K562 (cell line): ENCODE results near the gene GPR162. TPM values are rescaled to one million over a fixed set of nuclear protein-coding genes. Genes with fewer than 3 reads are reported as not detected.

Experiments
- ATAC-seq: fragments of 200-7000 bp; cut with Tn5 transposase; 3 replicates; pipeline ENCODE4 v1.9.1; 2020; ENCODE audit warnings: moderate library complexity
- Bru-seq: library from RNA; stranded (reverse); fragments of 400-500 nt; gene quantifications from one replicate; lab custom pipeline; 2021; lab: Mats Ljungman, UMichigan
- BruChase-seq, 2 experiments: library from RNA; stranded (reverse); fragments of 400-500 nt; gene quantifications; one replicate each; lab custom pipeline; 2021; lab: Mats Ljungman, UMichigan
- BruUV-seq: library from RNA; stranded (reverse); fragments of 400-500 nt; replicated peaks from 2 replicates; lab custom pipeline; 2021; lab: Mats Ljungman, UMichigan
- CTCF ChIA-PET: fragments of 300-600 bp; formaldehyde crosslinking; extraction: SDS; loops from one replicate; lab custom pipeline; 2021; ENCODE audit warnings: low intra/inter-chr PET ratio; lab: Yijun Ruan, JAX
- POLR2A ChIA-PET: fragments of 300-600, 350-650 bp; sonication (Branson Sonifier 250); formaldehyde crosslinking; extraction: SDS; loops from one replicate; lab custom pipeline; 2021; ENCODE audit warnings: antibody characterized with exemption, inconsistent platforms; lab: Yijun Ruan, JAX
- DNase-seq, 4 experiments: peaks; one replicate each; pipeline versions ENCODE4 v3.0.0 to v3.0.0-alpha.2; 2011 to 2018; ENCODE audit warnings: low spot score in 3 of 4, mixed read lengths in 3 of 4; ENCODE audit errors: extremely low read depth in 1 of 4
- FAIRE-seq: peaks from 2 replicates; lab custom pipeline; 2011; peaks lifted over from hg19 to GRCh38; lab: Jason Lieb, UNC
- H2AFZ ChIP-seq: 2 replicates; pipeline ENCODE4 v1.6.0; 2011; ENCODE audit warnings: low read depth, low read length, control low read depth, inconsistent platforms
- H3K27ac ChIP-seq: fragments of 200-600 bp; 3 replicates; pipeline ENCODE4 v1.8.0; 2011; ENCODE audit warnings: low read depth, mild to moderate bottlenecking, control low read depth, inconsistent platforms, low read length, moderate library complexity, mixed read lengths; ENCODE audit errors: extremely low read depth
- H3K27me3 ChIP-seq, 2 experiments: fragments of 300-600 bp in 1 of 2; 2 replicates in 1 of 2; 3 replicates in 1 of 2; pipeline versions ENCODE4 v1.6.0 to v1.8.0; 2011; ENCODE audit warnings: inconsistent platforms in 2 of 2, low read length in 2 of 2, mild to moderate bottlenecking in 1 of 2, mixed read lengths in 1 of 2, moderate library complexity in 1 of 2; ENCODE audit not compliant: control insufficient read depth in 2 of 2, insufficient read depth in 2 of 2
- H3K36me3 ChIP-seq: fragments of 300-600 bp; 3 replicates; pipeline ENCODE4 v1.8.0; 2011; ENCODE audit warnings: mild to moderate bottlenecking, low read length, inconsistent platforms; ENCODE audit not compliant: control insufficient read depth, insufficient read depth
- H3K4me1 ChIP-seq, 2 experiments: fragments of 200-600 bp in 1 of 2; replicated peaks in 1 of 2; 2 replicates in 1 of 2; 3 replicates in 1 of 2; pipeline versions ENCODE4 v1.5.1 to v1.8.0; 2011; ENCODE audit warnings: inconsistent platforms in 2 of 2, low read length in 2 of 2, mild to moderate bottlenecking in 1 of 2, mixed read lengths in 1 of 2, moderate library complexity in 1 of 2; ENCODE audit not compliant: control insufficient read depth in 2 of 2, insufficient read depth in 2 of 2
- H3K4me2 ChIP-seq: 2 replicates; pipeline ENCODE4 v1.6.1; 2011; ENCODE audit warnings: low read length, control low read depth, inconsistent platforms, mixed read lengths; ENCODE audit not compliant: insufficient read depth
- H3K4me3 ChIP-seq: fragments of 200-600 bp; sonication (generic), shearing (Covaris generic); 2 replicates; pipeline ENCODE4 v1.5.1; 2016; ENCODE audit warnings: control low read depth, inconsistent platforms
- H3K79me2 ChIP-seq: fragments of 200-600 bp; 3 replicates; pipeline ENCODE4 v1.8.0; 2011; ENCODE audit warnings: low read length, inconsistent platforms; ENCODE audit not compliant: control insufficient read depth, insufficient read depth
- H3K9ac ChIP-seq, 2 experiments: 2 replicates each; pipeline versions ENCODE4 v1.6.0 to v1.6.1; 2011; ENCODE audit warnings: low read depth in 2 of 2, low read length in 2 of 2, control low read depth in 1 of 2, inconsistent platforms in 1 of 2, mild to moderate bottlenecking in 1 of 2, mixed read lengths in 1 of 2; ENCODE audit not compliant: insufficient read depth in 1 of 2
- H3K9me1 ChIP-seq: one replicate; pipeline ENCODE4 v1.6.0; 2011; ENCODE audit warnings: inconsistent platforms, mild to moderate bottlenecking, low read length, moderate library complexity; ENCODE audit not compliant: control insufficient read depth, insufficient read depth
- H3K9me3 ChIP-seq: replicated peaks from 2 replicates; pipeline ENCODE4 v1.5.1; 2011; ENCODE audit warnings: low read depth, low read length, inconsistent platforms; ENCODE audit not compliant: control insufficient read depth, insufficient read depth
- H4K20me1 ChIP-seq: replicated peaks from 2 replicates; pipeline ENCODE4 v1.6.1; 2011; ENCODE audit warnings: low read length, inconsistent platforms, mixed read lengths; ENCODE audit not compliant: control insufficient read depth, insufficient read depth
- ETV1 ChIP-seq: fragments of 450-650 bp; conservative IDR thresholded peaks from 2 replicates; pipeline ENCODE4 v1.6.1; 2016; ENCODE audit warnings: missing genetic modification characterization, control low read depth, low read depth, missing compliant biosample characterization
- FOS ChIP-seq: IDR thresholded peaks from 3 replicates; pipeline ENCODE4 v1.6.1; 2011; ENCODE audit not compliant: insufficient read length; ENCODE audit errors: extremely low read depth
- HDAC2 ChIP-seq: fragments of 450-650 bp; IDR thresholded peaks from 2 replicates; pipeline ENCODE4 v1.6.1; 2016; ENCODE audit warnings: mild to moderate bottlenecking
- HEY1 ChIP-seq: fragments of 250-450 bp; sonication (Bioruptor Pico); IDR thresholded peaks from 2 replicates; pipeline ENCODE4 v1.5.0; 2020; ENCODE audit warnings: mild to moderate bottlenecking, moderate library complexity, borderline replicate concordance
- JUND ChIP-seq, 2 experiments: IDR thresholded peaks; 2 replicates in 1 of 2; 3 replicates in 1 of 2; pipeline ENCODE4 v1.6.1; 2011; ENCODE audit warnings: borderline replicate concordance in 2 of 2, low read depth in 2 of 2, low read length in 2 of 2, improper control_type of control experiment in 1 of 2, missing biosample characterization in 1 of 2, missing genetic modification characterization in 1 of 2, missing genetic modification reagents in 1 of 2
- MAZ ChIP-seq, 2 experiments: fragments of 450-650 bp in 1 of 2; sonication (generic) in 1 of 2; formaldehyde crosslinking; IDR thresholded peaks in 1 of 2; conservative IDR thresholded peaks in 1 of 2; 2 replicates each; pipeline versions ENCODE4 v1.4.0 to v1.5.0; 2020; ENCODE audit warnings: mild to moderate bottlenecking in 1 of 2, missing genetic modification reagents in 1 of 2
- MYNN ChIP-seq, 2 experiments: sonication (generic); formaldehyde crosslinking in 1 of 2; IDR thresholded peaks; 2 replicates each; pipeline versions ENCODE4 v1.5.0 to v1.6.1; 2016 to 2020; ENCODE audit warnings: antibody characterized with exemption in 1 of 2, missing genetic modification reagents in 1 of 2
- PTRF ChIP-seq: fragments of 450-650 bp; IDR thresholded peaks from 2 replicates; pipeline ENCODE4 v1.6.1; 2016; ENCODE audit warnings: mild to moderate bottlenecking, missing genetic modification characterization, missing compliant biosample characterization
- TAF1 ChIP-seq: IDR thresholded peaks from 2 replicates; pipeline ENCODE4 v1.6.1; 2011; ENCODE audit warnings: mild to moderate bottlenecking, low read length, moderate library complexity; ENCODE audit not compliant: insufficient read depth, control insufficient read depth, severe bottlenecking; ENCODE audit errors: extremely low read depth
- ZC3H8 ChIP-seq: fragments of 450-650 bp; IDR thresholded peaks from 2 replicates; pipeline ENCODE4 v1.6.1; 2017
- ZNF586 ChIP-seq: fragments of 450-650 bp; formaldehyde crosslinking; conservative IDR thresholded peaks from 2 replicates; pipeline ENCODE4 v1.4.0; 2020; ENCODE audit warnings: mild to moderate bottlenecking, moderate library complexity
- WGBS: fragments of 100-300 bp; shearing (Covaris generic); methylation state at CpG from one replicate; pipeline ENCODE4 v1.1.6; 2016; ENCODE audit warnings: low coverage, mixed read lengths; ENCODE audit not compliant: insufficient coverage; ENCODE audit errors: missing lambda C conversion rate; 5-methylcytosine and 5-hydroxymethylcytosine counted together
- in situ Hi-C: fragments of 300-500 bp; cut with MboI; formaldehyde crosslinking; loops from 4 replicates; pipeline ENCODE4 v1.15.0; 2018; ENCODE audit warnings: inconsistent platforms, mixed read lengths
- intact Hi-C: fragments of 100-400 bp; cut with micrococcal nuclease; formaldehyde crosslinking; loops from 2 replicates; pipeline ENCODE4 v1.14.2; 2022
- long read RNA-seq, 3 experiments: library from polyadenylated mRNA in 2 of 3; library from RNA in 1 of 3; unstranded in 2 of 3; stranded (forward) in 1 of 3; transcript quantifications; one replicate each; pipeline ENCODE4 v2.0.0, GENCODE V29; 2019 to 2022
- polyA minus RNA-seq, 3 experiments: library from RNA; depleted of rRNA, polyadenylated mRNA; stranded (reverse); fragments of >200 nt; gene quantifications; 2 replicates each; pipeline ENCODE4 v1.2.3, GENCODE V29; 2011
- polyA plus RNA-seq, 8 experiments: library from polyadenylated mRNA; depleted of rRNA in 4 of 8; stranded (reverse) in 5 of 8; unstranded in 3 of 8; fragments of >200 nt; fragmentation: Nextera tagmentation in 2 of 8; fragmentation: Illumina TruSeq in 1 of 8; extraction: Ambion mirVana in 2 of 8; extraction: Trizol in 1 of 8; gene quantifications; 2 replicates each; pipeline versions ENCODE4 v1.2.1 to v1.2.3, GENCODE V29; 2011 to 2014; ENCODE audit warnings: inconsistent platforms in 1 of 8, missing spikeins in 1 of 8
- total RNA-seq, 7 experiments: library from RNA; depleted of rRNA in 6 of 7; stranded (reverse); fragments of >200 nt in 6 of 7; fragmentation: Illumina TruSeq in 2 of 7; extraction: Trizol in 2 of 7; gene quantifications; 2 replicates each; pipeline versions ENCODE4 v1.2.1 to v1.2.3, GENCODE V29; 2011 to 2021; ENCODE audit warnings: low replicate concordance in 1 of 7
- TF ChIP-seq, protein P1 (sequence below): sonication (generic); formaldehyde crosslinking; IDR thresholded peaks from 2 replicates; pipeline ENCODE4 v1.8.0; 2022; ENCODE audit warnings: missing genetic modification reagents, mild to moderate bottlenecking, moderate library complexity, borderline replicate concordance

Gene GPR162, protein sequence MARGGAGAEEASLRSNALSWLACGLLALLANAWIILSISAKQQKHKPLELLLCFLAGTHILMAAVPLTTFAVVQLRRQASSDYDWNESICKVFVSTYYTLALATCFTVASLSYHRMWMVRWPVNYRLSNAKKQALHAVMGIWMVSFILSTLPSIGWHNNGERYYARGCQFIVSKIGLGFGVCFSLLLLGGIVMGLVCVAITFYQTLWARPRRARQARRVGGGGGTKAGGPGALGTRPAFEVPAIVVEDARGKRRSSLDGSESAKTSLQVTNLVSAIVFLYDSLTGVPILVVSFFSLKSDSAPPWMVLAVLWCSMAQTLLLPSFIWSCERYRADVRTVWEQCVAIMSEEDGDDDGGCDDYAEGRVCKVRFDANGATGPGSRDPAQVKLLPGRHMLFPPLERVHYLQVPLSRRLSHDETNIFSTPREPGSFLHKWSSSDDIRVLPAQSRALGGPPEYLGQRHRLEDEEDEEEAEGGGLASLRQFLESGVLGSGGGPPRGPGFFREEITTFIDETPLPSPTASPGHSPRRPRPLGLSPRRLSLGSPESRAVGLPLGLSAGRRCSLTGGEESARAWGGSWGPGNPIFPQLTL
- 1.5 and 4.5 TPM in 2 replicates for total RNA-seq (2011; cell fraction: chromatin; rRNA removed; ENCODE audit: low replicate concordance)
- total RNA-seq (2011; cell fraction: nucleolus; rRNA removed): 2.9 and 5.0 TPM in 2 replicates
- 1.9 and 2.9 TPM in 2 replicates for total RNA-seq (2011; cell fraction: nucleoplasm; rRNA removed)
- total RNA-seq (2014; rRNA removed) (1.1 and 1.7 TPM in 2 replicates), total RNA-seq (2014; rRNA removed; fragmentation: Illumina TruSeq; extraction: Trizol) (0.35 and 0.65 TPM in 2 replicates), total RNA-seq (2015; rRNA removed; fragmentation: Illumina TruSeq; extraction: Trizol) (0.65 and 1.1 TPM in 2 replicates), total RNA-seq (2021) (1.4 and 1.7 TPM in 2 replicates), polyA plus RNA-seq (2011; rRNA removed) (1.0 and 2.7 TPM in 2 replicates), polyA plus RNA-seq (2014; fragmentation: Illumina TruSeq; extraction: Trizol) (1.1 and 1.7 TPM in 2 replicates), polyA plus RNA-seq (2014; fragmentation: Nextera tagmentation; extraction: Ambion mirVana) (not detected), polyA plus RNA-seq (2014; rRNA removed) (1.8 and 2.8 TPM in 2 replicates), polyA minus RNA-seq (2011; rRNA and poly(A)+ RNA removed) (0.42 and 0.87 TPM in 2 replicates), Bru-seq, nascent RNA (percentile 33 among the genes with signal in this experiment), BruChase-seq, experiment 1, labeled RNA remaining after a 2-hour chase (percentile 23 among the genes with signal in this experiment), BruChase-seq, experiment 2, labeled RNA remaining after a 6-hour chase (percentile 24 among the genes with signal in this experiment)
- 1.8 and 2.4 TPM in 2 replicates for polyA plus RNA-seq (2011; cell fraction: cytosol; rRNA removed)
- 10.2 and 20.1 TPM in 2 replicates for polyA plus RNA-seq (2011; cell fraction: nucleus; rRNA removed)
- polyA plus RNA-seq (2012): 1.6 and 2.0 TPM in 2 replicates
- polyA minus RNA-seq (2011; cell fraction: cytosol; rRNA and poly(A)+ RNA removed): 1.9 and 2.2 TPM in 2 replicates
- 0.67 and 2.7 TPM in 2 replicates for polyA minus RNA-seq (2011; cell fraction: nucleus; rRNA and poly(A)+ RNA removed)
- long read RNA-seq, experiment 1, partial matches to known transcripts: 0 of 1 reads
- long read RNA-seq, experiment 1, other reads (novel, unspliced or antisense): 1 of 1 reads
- long read RNA-seq, experiment 2, partial matches to known transcripts: 0 of 1 reads
- long read RNA-seq, experiment 2, other reads (novel, unspliced or antisense): 0 of 1 reads
- long read RNA-seq, experiment 3: 0 reads

DNA sequence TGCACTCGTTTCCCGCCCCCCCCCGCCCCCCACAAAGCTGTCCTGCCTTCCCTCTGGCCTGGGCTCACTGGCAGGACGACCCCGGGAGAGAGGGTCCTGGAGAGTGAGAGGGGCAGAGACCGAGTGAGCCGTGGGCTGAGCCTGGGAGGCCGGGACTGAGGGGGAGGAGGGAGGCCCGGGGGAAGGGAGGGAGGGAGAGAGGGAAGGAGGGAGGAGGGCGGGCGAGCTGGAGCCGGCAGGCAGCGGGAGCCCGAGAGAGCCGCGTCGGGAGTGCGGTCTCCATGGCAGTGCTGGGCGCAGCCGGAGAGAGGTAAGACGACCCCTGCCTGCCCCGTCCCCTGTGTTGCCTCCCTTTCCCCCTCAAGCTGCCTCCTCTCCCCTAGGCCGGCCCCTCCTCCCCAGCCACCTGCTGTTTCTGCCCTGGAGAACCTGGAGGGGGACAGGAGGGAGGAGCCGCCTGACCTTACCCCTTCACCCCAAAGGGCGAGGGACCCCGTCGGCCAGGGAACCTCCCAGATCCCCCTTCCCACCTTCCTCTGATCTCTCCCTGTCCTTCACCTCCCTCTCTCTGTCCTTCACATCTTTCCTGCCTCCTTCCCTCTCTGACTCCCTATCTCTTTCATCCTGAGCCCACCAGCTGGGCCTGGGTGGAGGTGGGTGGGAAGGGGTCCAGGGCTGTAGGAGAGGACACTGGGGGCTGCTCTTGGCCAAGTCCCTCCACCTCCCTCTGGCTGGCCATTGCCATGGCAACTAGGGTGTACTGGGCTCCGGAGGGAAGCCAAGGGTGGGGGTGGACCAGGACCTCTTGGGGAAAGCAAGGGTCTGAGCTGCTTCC, at the start of gene GPR162:
GPR162 (plus strand) TSS at position 231 of the 835 bp plus-strand sequence. CDS start 2,078 bp downstream, outside the sequence.
- Histone ChIP-seq H3K4me1 (peaks cover 8 to 27% of the 10 kb centered on the region in 2 experiments; a peak in 4 of 5 replicates), H3K4me3 (peak within 1 kb of the TSS; percentile 28), H2AFZ (peak within 1 kb of the TSS; percentile 83), H3K27me3 (peaks cover 0 to 4% of the 10 kb centered on the region in 2 experiments; a peak in 2 of 5 replicates), H3K9me1 (no peaks in the 10 kb centered on the region), H3K27ac (no peak within 1 kb of the TSS), H3K9me3 (no peaks in the 10 kb centered on the region), H4K20me1 (no peaks in the 10 kb centered on the region), H3K36me3 (no peaks in the 10 kb centered on the region), H3K4me2 (peak within 1 kb of the TSS; percentile 68), H3K79me2 (no peaks in the 10 kb centered on the region), H3K9ac (peak within 1 kb of the TSS in 1 of 2 experiments; percentile 88; a peak in 3 of 4 replicates)
- BruUV-seq: no TSS peak
- WGBS: 0% methylated on average over 3 of the region's 28 CpGs
- DNase-seq (peak; percentile 61 to 79 (median 72)), ATAC-seq (peak; percentile 61), FAIRE-seq (no peak)
- ChIA-PET CTCF (interaction anchor here (1.3 kb wide), 1 partner anchor 68 kb away, joined by 3 read pairs; no protein-coding TSS in a partner anchor), POLR2A (interaction anchor here (0.6 to 1.1 kb wide), 3 partner anchors 9 to 739 kb away, joined by 3 to 4 read pairs (median 3); partner anchors contain the start of gene MLF2)
- intact Hi-C loops: loop anchor here (10.0 kb wide), 2 partner anchors 207 to 267 kb away; partner anchors contain the start of gene IFFO1
- in situ Hi-C loops: no loop called here
- TF ChIP-seq, protein P1, sequence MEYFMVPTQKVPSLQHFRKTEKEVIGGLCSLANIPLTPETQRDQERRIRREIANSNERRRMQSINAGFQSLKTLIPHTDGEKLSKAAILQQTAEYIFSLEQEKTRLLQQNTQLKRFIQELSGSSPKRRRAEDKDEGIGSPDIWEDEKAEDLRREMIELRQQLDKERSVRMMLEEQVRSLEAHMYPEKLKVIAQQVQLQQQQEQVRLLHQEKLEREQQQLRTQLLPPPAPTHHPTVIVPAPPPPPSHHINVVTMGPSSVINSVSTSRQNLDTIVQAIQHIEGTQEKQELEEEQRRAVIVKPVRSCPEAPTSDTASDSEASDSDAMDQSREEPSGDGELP (CRISPR knock-in tag): peak; percentile 16; the same call in 1 of the 2 replicates
- TF ChIP-seq MYNN (IDR thresholded peaks at IDR 0.05) (no peak), MYNN (CRISPR knock-in tag; IDR thresholded peaks at IDR 0.05) (no peak), ETV1 (no peak), HEY1 (CRISPR knock-in tag) (no peak), HDAC2 (no peak), PTRF (tag) (no peak), FOS (no peak), ZC3H8 (no peak), JUND (IDR thresholded peaks at IDR 0.05; ENCODE audit: borderline replicate concordance, low read depth, low read length) (no peak), JUND (tag; IDR thresholded peaks at IDR 0.05; ENCODE audit: borderline replicate concordance, low read depth, low read length) (no peak), TAF1 (no peak), ZNF586 (CRISPR knock-in tag) (no peak), MAZ (CRISPR knock-in tag; conservative IDR thresholded peaks at IDR 0.05 in 1 of 2, IDR thresholded peaks at IDR 0.05 in 1 of 2) (no peak)
